NCI-H2029 (cell line): ENCODE measurements around the gene KLF17.

Experiments used
- DNase-seq: peaks from one replicate; lab custom pipeline; 2025; lab: John Stamatoyannopoulos, UW

KLF17 gene, protein sequence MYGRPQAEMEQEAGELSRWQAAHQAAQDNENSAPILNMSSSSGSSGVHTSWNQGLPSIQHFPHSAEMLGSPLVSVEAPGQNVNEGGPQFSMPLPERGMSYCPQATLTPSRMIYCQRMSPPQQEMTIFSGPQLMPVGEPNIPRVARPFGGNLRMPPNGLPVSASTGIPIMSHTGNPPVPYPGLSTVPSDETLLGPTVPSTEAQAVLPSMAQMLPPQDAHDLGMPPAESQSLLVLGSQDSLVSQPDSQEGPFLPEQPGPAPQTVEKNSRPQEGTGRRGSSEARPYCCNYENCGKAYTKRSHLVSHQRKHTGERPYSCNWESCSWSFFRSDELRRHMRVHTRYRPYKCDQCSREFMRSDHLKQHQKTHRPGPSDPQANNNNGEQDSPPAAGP

DNA sequence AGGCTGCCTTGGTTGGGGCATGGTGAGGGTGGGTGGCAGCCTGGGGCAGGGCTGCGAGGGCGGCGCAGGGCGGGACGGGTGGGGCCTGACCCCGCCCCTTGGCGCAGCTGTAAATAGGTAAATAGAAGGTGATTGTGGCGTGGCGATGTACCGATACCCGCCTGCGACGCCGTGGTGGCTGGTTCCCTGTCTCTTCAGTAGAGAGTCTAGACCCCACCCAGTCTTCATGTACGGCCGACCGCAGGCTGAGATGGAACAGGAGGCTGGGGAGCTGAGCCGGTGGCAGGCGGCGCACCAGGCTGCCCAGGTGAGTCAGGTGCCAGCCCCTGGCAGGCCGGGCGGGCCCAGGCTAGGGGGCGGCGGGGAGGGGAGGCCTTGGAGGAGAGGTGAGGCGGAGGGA, at the start of gene KLF17:
KLF17 (plus strand) TSS at position 140 of the 400 bp plus-strand sequence; CDS start at position 227, 87 bp downstream.
- DNase-seq = no peak

DNA sequence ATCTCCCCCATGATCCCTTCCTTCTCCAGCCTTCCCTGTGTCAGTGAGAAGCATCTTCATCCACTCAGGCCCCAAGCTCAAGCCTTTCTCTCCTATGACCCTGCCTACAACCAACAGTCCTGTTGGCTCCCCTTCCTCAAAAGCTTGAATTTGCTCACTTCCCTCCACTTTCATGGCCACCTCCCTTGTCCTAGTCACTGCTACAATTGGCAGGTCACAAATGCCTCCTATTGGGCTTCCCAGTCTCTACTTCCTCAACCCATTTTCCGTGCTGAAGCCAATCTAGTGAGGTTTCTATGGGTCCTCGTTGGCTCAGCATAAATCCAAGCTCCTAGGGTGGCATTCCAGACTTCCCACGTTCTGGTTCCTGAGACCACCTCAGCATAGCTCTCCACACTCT, 47.2 kb upstream of the KLF17 start:
- no peak for DNase-seq

DNA sequence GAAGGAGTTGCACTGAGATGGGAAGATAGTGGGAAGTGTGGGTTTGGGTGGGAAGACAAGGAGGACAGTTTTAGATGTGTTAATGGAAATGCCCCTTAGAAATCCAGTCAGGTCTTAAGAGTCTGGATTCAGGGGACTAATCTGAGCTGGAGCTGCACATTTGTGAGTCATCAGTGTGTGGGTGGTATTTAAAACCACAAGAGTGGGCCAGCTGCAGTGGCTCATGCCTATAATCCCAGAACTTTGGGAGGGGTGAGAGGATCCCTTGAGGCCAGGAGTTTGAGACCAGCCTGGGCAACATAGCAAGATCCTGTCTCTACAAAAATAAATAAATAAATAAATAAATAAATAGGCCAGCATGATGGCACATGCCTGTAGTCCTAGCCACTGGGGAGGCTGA, 46.4 kb upstream of the KLF17 start:
- DNase-seq = no peak

DNA sequence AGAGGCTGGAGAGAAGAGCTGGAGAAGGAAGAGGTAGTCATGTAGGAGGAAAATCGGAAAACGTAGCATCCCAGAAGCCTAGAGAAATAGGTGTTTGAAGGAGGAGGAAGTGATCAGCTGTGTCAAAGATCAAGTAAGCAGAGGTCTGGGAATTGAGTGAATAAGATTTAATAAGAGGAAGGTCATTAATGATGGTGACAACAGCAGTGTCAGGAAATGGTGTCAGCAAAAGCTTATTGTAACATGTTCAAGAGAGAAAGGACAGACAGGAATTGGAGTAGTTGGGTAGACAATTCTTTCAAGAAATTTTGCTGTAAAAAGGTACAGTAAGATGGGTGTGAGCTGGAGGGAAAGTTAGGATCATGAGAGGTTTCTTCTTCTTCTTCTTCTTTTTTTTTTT, 45.8 kb upstream of the KLF17 start:
- no peak for DNase-seq

DNA sequence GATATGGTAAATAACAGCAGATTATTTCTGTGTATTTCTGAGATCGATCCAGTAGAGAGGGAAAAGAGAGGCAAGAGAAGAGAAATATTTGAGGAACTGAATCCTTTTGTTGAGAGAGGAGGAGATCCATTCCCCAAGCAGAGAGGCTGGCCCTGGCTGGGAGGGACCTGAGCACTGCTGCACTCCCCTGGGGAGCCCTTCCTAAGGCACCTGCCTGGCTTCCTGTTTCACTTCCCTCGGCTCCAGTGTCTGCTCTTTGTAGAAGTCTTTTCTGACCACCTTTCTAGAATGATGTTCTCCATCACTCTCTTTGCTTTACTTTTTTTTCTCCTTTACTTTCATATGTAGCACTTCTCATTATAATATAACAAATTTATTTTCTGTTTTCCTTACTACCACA, 45.1 kb upstream of the KLF17 start:
- no peak for DNase-seq

DNA sequence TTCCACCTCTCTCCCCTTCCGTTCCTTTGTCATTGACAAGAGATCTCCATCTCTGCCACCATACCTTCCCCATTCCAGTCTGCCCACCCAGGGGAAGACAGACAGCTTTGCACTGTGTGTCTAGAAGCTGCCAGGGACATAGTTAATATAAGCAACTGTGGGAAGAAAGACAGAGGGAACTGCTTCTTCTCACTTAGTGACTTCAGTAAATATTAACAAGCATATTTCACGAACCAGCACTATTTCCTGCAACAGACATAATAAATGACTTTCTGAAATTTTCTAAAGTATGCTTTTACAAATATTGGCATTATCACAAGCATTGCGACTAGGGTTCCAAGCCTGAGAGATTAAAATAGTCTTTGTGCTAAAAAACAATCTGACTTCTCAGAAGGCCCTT, 44.2 kb upstream of the KLF17 start:
- no peak for DNase-seq

DNA sequence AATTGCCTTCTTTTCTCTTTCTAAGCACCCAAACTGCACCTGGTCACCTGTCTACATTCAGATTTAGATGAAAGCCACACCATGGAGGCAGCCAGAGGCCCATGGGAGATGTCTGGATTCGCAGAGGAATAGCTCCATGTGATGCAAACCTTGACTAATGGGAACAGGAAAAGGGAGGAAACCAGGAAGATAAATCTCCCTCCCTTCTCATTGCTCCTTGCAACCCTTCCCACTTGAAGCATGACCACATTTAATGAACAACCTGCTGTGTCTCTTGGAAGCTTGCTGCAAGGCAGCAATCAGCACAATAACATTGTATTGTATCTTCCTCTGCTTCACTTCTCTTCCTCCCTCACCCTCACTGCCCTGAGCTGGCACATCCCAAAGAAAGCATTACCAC, 42.6 kb upstream of the KLF17 start:
- DNase-seq = no peak

DNA sequence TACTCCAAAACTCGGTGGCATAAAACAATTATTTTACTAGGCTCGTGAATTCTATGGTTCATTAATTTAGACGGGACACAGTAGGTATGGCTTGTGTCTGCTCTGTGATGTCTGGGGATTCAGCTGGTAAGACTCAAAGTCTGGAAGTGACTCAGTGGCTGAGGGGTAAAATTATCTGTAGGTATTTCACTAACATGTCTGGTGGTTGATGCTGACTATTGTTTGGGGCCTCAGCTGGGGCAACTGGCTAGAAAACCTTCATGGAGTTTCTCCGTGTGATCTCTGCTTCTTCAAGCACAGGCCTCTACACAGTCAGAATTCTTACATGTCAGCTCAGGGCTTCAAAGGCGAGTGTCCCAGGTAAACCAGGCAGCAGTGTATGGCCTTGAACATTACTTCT, 41.2 kb upstream of the KLF17 start:
- no peak for DNase-seq

DNA sequence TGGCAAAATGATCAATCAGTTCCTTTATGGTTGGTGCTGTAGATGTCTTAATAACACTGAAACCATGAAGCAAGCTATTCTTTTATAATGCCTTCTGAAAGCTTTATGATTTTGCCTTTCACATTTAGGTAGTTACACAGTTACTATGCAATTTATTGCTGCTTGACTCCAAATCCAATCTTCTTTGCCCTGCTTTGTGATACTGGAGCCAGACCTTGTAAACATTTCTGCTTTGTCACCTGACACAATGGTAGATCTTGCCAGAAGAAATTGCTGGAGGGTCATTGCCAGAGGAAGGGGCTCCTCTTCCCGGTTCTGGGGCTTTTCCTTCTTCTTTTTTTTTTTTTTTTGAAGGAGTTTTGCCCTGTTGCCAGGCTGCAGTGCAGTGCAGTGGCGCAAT, 40.5 kb upstream of the KLF17 start:
- DNase-seq = no peak

DNA sequence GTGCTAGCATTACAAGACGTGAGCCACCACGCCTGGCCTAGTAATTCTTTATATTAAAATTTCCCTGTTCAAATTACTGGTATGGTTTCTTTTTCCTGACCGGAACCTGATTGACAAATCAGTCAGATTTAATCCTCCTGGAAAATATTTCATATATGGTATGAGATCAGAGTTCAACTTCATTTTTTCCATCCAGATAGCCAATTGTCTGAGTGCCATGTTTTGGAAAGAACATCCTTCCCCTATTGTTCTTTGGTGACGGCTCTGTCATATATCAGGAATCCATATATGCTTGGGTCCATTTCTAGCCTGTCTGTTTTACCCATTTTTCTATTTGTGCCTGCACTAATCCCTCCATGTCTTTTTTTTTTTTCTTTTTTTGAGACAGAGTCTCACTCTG, 39.1 kb upstream of the KLF17 start:
- no peak for DNase-seq

DNA sequence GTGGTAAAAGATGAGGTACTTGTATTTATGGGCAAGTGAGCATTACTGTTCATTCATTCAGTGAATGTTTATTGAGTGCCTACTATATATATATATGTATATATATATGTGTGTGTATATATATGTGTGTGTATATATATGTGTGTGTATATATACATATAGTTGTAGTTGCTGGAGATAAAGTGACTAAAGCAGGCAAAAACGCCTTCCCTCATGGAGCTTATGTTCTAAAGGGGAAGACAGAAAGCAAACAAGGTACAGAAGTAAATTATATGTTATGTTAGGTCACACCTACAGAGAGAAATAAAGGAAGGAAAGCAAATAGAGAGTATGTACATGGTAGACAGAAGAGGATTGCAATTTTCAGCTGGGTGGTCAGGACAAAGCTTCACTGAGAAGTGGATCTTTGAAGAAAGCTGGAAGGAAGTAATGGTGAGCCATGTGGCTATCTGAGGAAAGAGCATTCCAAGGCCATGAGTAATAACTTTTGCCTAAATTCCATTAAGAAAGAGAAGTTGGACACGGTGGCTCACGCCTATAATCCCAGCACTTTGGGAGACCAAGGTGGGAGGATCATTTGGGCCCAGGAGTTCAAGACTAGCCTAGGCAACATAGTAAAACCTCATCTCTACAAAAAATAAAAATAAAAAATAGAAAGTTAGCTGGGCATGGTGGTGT, 33.5 kb upstream of the KLF17 start:
- DNase-seq = no peak

DNA sequence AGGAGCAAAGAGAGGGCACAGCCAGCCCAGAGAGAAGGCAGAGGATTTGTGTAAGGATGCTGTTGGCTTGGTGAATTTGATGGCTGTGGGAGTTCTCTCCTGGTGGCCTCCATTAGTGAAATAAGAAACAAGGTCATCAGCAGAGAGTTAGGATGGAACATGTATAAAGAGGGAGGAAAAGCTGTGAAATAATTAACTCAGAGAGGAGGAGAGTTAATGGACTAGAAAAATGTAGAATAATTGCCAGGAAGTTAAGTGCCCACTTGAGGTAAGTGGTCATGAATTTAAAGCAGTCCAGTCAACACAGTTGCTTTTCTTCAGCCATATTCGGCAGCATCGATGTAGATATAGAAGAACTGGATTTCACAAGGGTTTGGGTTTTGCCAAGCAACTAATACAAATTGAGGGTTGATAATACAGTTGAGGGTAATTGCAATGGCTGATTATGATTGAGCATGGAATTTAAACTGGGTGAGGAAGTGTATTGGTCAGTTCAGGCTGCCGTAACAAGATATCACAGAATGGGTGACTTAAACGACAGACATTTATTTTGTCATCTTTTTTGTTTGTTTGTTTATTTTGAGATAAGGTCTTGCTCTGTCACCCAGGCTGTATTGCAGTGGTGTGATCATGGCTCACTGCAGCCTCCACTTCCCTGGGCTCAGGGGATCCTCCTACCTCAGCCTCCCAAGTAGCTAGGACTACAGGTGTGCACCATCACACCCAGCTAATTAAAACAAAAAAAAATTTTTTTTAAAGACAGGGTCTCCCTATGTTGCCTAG, 31.7 kb upstream of the KLF17 start:
- DNase-seq = peak; percentile 23

DNA sequence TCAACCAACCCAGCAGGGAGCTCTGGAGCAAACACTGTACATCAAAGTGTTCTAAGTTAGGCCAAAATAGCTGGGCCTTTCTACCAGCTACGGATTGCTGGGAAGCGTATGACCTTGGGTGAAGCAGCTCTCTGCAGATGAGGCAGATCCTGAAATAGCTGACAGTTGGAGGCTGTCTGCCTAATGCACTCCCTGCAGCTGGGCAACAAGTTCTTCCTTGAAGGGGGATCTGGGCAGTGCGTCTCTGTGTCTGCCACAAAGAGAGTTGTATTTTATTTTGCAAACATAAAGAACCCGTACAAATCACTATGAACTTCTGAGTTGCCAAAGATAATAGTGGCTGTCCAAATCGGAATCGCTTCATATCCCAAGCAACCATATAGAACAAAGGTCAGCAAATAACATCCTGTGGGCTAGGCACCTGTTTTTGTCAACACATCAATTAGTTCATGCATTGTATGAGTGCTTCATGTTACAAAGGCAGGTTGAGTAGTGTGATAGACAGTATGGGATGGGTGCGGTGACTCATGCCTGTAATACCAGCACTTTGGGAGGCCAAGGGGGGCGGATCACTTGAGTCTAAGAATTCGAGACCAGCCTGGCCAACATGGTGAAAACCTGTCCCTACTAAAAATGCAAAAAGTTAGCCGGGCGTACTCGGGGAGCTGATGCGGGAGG, 29.1 kb upstream of the KLF17 start:
- peak; percentile 35 for DNase-seq

DNA sequence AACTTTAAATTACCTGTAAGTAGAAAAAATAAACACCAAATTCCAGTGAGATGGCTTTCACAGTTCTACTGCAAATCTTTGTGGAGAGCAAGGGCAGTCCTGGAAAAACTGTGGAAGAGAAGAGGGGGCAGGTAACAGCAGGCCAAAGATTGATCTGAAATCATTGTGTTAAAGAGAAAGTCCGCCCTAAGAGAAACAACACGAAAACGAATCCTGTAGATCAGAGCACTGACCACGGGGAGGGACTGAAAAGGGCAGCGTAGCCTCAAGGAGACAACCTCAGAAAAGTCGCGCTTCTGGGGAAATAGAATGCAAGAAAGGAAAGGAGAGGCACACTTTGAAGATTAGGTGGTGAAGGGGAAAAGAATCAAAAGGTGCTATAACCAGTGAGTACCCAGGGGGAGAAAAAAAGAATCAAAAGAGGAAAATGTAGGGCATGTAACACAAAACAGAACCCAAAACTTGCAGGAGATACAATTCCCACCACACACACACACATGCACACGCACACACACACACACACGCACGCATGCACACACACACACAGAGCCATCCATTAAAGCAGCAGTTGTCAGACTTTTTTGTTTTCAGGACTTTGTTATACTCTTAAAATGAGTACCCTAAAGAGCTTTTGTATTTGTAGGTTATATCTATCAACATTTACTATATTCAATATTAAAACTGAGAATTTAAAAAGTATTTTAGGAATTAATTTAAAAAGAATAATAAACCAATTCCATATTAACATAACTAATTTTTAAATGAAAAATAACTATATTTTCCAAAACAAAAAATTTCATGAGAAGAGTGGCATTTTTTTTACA, 28.0 kb upstream of the KLF17 start:
- no peak for DNase-seq

DNA sequence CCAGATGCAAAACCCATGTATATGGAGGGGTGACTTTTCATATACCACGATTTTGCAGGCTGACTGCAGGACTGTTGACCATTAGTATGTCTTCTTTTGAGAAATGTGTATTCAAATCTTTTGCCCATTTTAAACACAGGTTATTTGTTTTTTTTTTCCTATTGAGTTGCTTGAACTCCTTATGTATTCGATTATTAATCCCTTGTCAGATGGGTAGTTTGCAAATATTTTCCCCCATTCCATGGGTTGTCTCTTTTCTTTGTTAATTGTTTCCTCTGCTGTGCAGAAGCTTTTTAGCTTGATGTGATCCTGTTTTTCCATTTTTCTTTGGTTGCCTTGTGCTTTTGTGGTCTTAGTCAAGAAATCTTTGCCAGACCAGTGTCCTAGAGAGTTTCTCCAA, 24.6 kb upstream of the KLF17 start:
- no peak for DNase-seq

DNA sequence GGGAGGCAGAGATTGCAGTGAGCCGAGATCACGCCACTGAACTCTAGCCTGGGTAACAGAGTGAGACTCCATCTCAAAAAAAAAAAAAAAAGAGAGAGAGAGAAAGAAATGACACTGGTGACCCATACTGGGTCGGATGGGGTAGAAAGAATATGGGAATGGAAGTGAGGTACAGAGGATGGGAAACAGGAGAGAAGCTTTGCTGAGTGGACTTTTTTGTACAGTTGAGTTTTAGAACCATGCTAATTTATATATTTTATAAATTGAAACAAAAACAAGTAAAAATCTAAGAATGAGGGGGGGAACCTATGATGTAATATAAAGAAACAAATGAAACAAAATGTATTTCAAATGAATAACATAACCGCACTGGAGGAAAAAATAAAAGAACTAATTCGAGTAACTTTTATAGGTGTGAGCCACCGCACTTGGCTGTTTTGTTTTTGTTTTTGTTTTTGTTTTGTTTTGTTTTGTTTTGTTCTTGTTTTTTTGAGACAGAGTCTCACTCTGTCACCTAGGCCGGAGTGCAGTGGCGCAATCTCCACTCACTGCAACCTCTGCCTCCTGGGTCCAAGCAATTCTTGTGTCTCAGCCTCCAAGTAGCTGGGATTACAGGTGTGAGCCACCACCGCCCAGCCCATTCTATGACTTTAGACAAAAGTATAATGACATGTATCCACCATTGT, 18.3 kb upstream of the KLF17 start:
- no peak for DNase-seq

DNA sequence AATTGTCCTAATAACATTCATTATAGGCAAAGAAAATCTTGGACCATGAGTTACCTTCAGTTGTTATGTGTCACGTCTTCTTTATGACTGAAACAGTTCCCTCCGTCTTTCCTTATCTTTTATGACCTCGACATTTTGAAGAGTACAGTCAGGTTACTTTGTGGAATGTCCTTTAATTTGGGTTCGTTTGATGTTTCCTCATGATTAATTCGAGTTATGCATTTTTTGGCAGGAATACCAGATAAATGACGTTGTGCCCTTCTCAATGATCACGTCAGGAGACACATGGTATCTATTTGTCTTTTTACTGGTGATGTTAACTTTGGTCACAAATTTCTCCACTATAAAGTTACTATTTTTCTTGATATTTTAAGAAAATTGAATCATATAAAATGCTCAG, 17.3 kb upstream of the KLF17 start:
- DNase-seq = no peak

DNA sequence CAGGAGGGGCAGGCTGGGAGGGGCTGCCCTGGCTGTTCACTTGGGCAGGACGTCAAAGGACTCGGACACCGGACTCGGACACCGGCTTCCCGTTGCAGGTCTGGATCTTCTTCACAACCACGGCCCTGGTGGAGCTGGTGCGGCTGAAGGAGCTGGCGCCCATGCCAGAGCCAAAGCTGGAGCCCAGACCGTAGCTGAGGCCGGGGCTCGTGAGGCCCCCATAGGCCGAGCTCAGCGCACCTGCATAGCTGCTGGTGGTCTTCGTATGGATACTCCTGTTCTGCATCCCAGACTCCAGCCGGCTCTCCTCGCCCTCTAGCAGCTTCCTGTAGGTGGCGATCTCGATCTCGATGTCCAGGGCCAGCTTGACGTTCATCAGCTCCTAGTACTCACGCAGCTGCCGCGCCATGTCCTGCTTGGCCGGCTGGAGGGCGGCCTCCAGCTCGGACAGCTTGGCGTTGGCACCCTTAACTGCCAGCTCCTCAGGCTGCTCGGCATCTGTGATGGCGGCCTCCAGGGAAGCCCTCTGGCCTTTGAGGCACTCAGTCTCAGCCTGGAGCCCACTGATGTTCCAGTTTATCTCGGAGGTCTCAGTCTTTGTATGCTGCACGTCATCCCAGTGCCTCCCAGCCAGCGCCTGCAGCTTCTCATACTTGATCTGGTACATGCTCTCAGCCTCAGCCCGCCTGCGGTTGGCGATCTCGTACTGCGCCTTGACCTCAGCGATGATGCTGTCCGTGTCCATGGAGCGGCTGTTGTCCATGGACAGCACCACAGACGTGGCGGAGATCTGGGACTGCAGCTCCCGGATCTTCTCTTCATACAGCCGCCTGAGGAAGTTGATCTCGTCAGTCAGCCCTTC, 15.1 kb upstream of the KLF17 start:
- DNase-seq = no peak

DNA sequence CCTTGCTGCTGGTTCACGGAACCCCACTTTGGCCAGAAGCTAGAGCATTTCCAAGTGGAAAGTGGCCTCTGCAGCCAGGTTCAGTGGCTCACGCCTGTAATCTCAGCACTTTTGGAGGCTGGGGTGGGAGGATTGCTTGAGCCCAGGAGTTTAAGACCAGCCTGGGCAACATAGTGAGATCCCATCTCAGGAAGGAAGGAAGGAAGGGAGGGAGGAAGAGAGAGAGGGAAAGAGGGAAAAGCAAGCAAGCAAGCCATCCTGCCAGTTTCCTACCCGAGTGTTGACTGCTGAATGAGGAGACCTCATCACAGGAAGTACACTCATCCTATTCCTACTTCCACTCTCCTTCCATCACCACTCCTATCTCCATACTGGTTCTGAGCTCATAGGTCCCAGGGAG, 12.8 kb upstream of the KLF17 start:
- DNase-seq = no peak

DNA sequence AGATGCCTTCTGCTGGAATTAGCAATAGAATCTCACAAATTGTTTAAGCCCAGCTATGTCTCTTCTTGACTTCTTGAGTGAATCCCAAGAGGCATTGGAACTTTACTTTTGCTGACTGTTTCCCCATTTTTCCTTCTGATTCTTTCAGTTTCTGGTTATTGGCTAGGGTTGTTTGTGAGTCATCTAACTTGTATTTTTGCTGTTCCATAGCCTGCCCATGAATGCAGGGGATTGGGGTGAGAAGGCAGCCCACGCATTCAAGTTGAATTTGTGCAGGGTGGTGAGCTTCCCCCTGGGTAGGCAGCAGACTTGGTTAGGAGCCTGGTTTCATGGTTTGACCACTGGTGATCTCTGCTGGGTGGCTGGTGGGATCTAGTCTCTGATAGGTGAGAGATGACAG, 10.4 kb upstream of the KLF17 start:
- DNase-seq = no peak
